IMR-90 (cell line): ENCODE data around the gene PIK3CB. TPM values are rescaled to one million over a fixed set of nuclear protein-coding genes. Genes with fewer than 3 reads are reported as not detected.

Source experiments
- ATAC-seq: fragments of 200-7000 bp; cut with Tn5 transposase; 2 replicates; pipeline ENCODE4 v1.9.1; 2020; ENCODE audit warnings: low read depth, mild to moderate bottlenecking, moderate library complexity
- BruUV-seq: library from RNA; stranded (reverse); fragments of 400-500 nt; replicated peaks from 2 replicates; lab custom pipeline; 2021; lab: Mats Ljungman, UMichigan
- CTCF ChIA-PET: fragments of 300-600 bp; formaldehyde crosslinking; extraction: SDS; loops from one replicate; lab custom pipeline; 2021; ENCODE audit warnings: antibody characterized with exemption; lab: Yijun Ruan, JAX
- POLR2A ChIA-PET: fragments of 300-600 bp; sonication (Branson Sonifier 250); formaldehyde crosslinking; loops from one replicate; lab custom pipeline; 2022; ENCODE audit warnings: antibody characterized with exemption; ENCODE audit not compliant: unreplicated experiment; lab: Charles Lee
- DNase-seq: peaks from one replicate; pipeline ENCODE4 v3.0.0; 2013
- H2AFZ ChIP-seq: replicated peaks from 2 replicates; pipeline ENCODE3; 2013; ENCODE audit warnings: low read length, mild to moderate bottlenecking; ENCODE audit not compliant: poor library complexity
- H2AK5ac ChIP-seq: 2 replicates; pipeline ENCODE4 v1.6.1; 2013; ENCODE audit warnings: low read depth, low read length, inconsistent platforms
- H2AK9ac ChIP-seq: replicated peaks from 2 replicates; pipeline ENCODE3; 2013; ENCODE audit warnings: mild to moderate bottlenecking, low read depth, low read length, moderate library complexity; ENCODE audit not compliant: poor library complexity
- H2BK120ac ChIP-seq: 2 replicates; pipeline ENCODE4 v1.6.1; 2013; ENCODE audit warnings: low read depth, low read length, inconsistent platforms
- H2BK15ac ChIP-seq: 3 replicates; pipeline ENCODE4 v1.6.1; 2013; ENCODE audit warnings: low read depth, low read length, inconsistent platforms
- H2BK20ac ChIP-seq: 2 replicates; pipeline ENCODE4 v1.6.1; 2013; ENCODE audit warnings: low read depth, mild to moderate bottlenecking, inconsistent platforms, low read length, moderate library complexity
- H2BK5ac ChIP-seq: 2 replicates; pipeline ENCODE4 v1.6.1; 2013; ENCODE audit warnings: mild to moderate bottlenecking, low read depth, low read length, inconsistent platforms; ENCODE audit not compliant: poor library complexity, severe bottlenecking
- H3K14ac ChIP-seq: replicated peaks from 2 replicates; pipeline ENCODE4 v1.6.1; 2013; ENCODE audit warnings: low read depth, low read length, inconsistent platforms
- H3K18ac ChIP-seq: 2 replicates; pipeline ENCODE4 v1.6.1; 2013; ENCODE audit warnings: low read depth, low read length, control low read depth
- H3K23ac ChIP-seq: 2 replicates; pipeline ENCODE4 v1.6.1; 2013; ENCODE audit warnings: low read depth, low read length, inconsistent platforms
- H3K27ac ChIP-seq: 2 replicates; pipeline ENCODE4 v1.5.1; 2013; ENCODE audit warnings: mild to moderate bottlenecking, control low read depth, low read length; ENCODE audit not compliant: insufficient read depth
- H3K27me3 ChIP-seq: 2 replicates; pipeline ENCODE4 v1.6.1; 2013; ENCODE audit warnings: low read length; ENCODE audit not compliant: control insufficient read depth, insufficient read depth
- H3K36me3 ChIP-seq: 2 replicates; pipeline ENCODE4 v1.6.1; 2013; ENCODE audit warnings: low read length, mixed read lengths; ENCODE audit not compliant: control insufficient read depth, insufficient read depth
- H3K4ac ChIP-seq: 2 replicates; pipeline ENCODE4 v1.6.1; 2013; ENCODE audit warnings: low read depth, low read length, inconsistent platforms
- H3K4me1 ChIP-seq: 2 replicates; pipeline ENCODE4 v1.6.1; 2013; ENCODE audit warnings: low read length, mixed read lengths; ENCODE audit not compliant: control insufficient read depth, insufficient read depth
- H3K4me2 ChIP-seq: 2 replicates; pipeline ENCODE4 v1.6.1; 2013; ENCODE audit warnings: low read depth, mild to moderate bottlenecking, control low read depth, low read length, moderate library complexity
- H3K4me3 ChIP-seq: 2 replicates; pipeline ENCODE4 v1.5.1; 2013; ENCODE audit warnings: low read depth, mild to moderate bottlenecking, control low read depth, low read length, moderate library complexity; ENCODE audit not compliant: insufficient read depth
- H3K56ac ChIP-seq: 2 replicates; pipeline ENCODE4 v1.6.1; 2013; ENCODE audit warnings: low read length, inconsistent platforms; ENCODE audit not compliant: insufficient read depth; ENCODE audit errors: extremely low read depth
- H3K79me1 ChIP-seq, 2 experiments: 2 replicates each; pipeline ENCODE4 v1.6.1; 2013; ENCODE audit warnings: low read length in 2 of 2, inconsistent platforms in 1 of 2, low read depth in 1 of 2
- H3K9ac ChIP-seq: 2 replicates; pipeline ENCODE4 v1.6.1; 2013; ENCODE audit warnings: low read depth, low read length, control low read depth
- H3K9me1 ChIP-seq: 2 replicates; pipeline ENCODE4 v1.6.1; 2013; ENCODE audit warnings: low read length, inconsistent platforms; ENCODE audit not compliant: insufficient read depth
- H3K9me3 ChIP-seq: 2 replicates; pipeline ENCODE4 v1.6.1; 2013; ENCODE audit warnings: low read length; ENCODE audit not compliant: control insufficient read depth, insufficient read depth
- H4K20me1 ChIP-seq: 2 replicates; pipeline ENCODE4 v1.6.1; 2013; ENCODE audit warnings: low read length, inconsistent platforms; ENCODE audit not compliant: insufficient read depth
- H4K5ac ChIP-seq: 2 replicates; pipeline ENCODE4 v1.6.1; 2013; ENCODE audit warnings: mild to moderate bottlenecking, low read depth, low read length, control low read depth
- H4K8ac ChIP-seq, 2 experiments: 2 replicates each; pipeline ENCODE4 v1.6.1; 2013; ENCODE audit warnings: low read depth in 2 of 2, low read length in 2 of 2, control low read depth in 1 of 2, inconsistent platforms in 1 of 2
- H4K91ac ChIP-seq: 2 replicates; pipeline ENCODE4 v1.6.1; 2013; ENCODE audit warnings: low read depth, low read length, inconsistent platforms; ENCODE audit not compliant: insufficient read depth
- CEBPB ChIP-seq: IDR thresholded peaks from 2 replicates; pipeline ENCODE4 v1.6.1; 2012; ENCODE audit warnings: low read depth, low read length, improper control_type of control experiment
- CHD1 ChIP-seq: IDR thresholded peaks from 2 replicates; pipeline ENCODE4 v1.6.1; 2012; ENCODE audit warnings: low read depth, low read length, improper control_type of control experiment
- MAFK ChIP-seq: IDR thresholded peaks from 2 replicates; pipeline ENCODE4 v1.6.1; 2012; ENCODE audit warnings: low read depth, low read length, improper control_type of control experiment
- POLR2A ChIP-seq: IDR thresholded peaks from 2 replicates; pipeline ENCODE4 v1.6.1; 2012; ENCODE audit warnings: mild to moderate bottlenecking, low read depth, low read length
- RAD21 ChIP-seq: IDR thresholded peaks from 2 replicates; pipeline ENCODE4 v1.6.1; 2012; ENCODE audit warnings: low read length, improper control_type of control experiment
- RCOR1 ChIP-seq: IDR thresholded peaks from 2 replicates; pipeline ENCODE4 v1.6.1; 2012; ENCODE audit warnings: mild to moderate bottlenecking, low read length, improper control_type of control experiment; ENCODE audit not compliant: insufficient replicate concordance
- SMC3 ChIP-seq: fragments of 150-350 bp; IDR thresholded peaks from 2 replicates; pipeline ENCODE4 v1.6.1; 2016; ENCODE audit warnings: low read depth, mild to moderate bottlenecking, antibody characterized with exemption, low read length, moderate library complexity
- USF2 ChIP-seq: fragments of 150-350 bp; IDR thresholded peaks from 2 replicates; pipeline ENCODE4 v1.6.1; 2017; ENCODE audit warnings: mild to moderate bottlenecking, antibody characterized with exemption, low read length, low read depth
- dilution Hi-C: fragments of 300-500 bp; cut with HindIII; formaldehyde crosslinking; loops from one replicate; pipeline ENCODE4 v1.14.3; 2018; ENCODE audit warnings: low sequenced_read_pairs; ENCODE audit not compliant: unreplicated experiment
- in situ Hi-C: fragments of 300-500 bp; cut with MboI; formaldehyde crosslinking; loops from 3 replicates; pipeline ENCODE4 v1.14.3; 2019; ENCODE audit warnings: low sequenced_read_pairs, inconsistent platforms, mixed read lengths
- intact Hi-C: fragments of 100-400 bp; cut with micrococcal nuclease; formaldehyde crosslinking; loops from 2 replicates; pipeline ENCODE4 v1.10.0; 2022
- polyA plus RNA-seq, 3 experiments: library from polyadenylated mRNA; depleted of rRNA; stranded (reverse); fragments of >200 nt; gene quantifications; 2 replicates each; pipeline ENCODE4 v1.2.3, GENCODE V29; 2012; ENCODE audit warnings: low replicate concordance in 1 of 3
- total RNA-seq: library from RNA; depleted of rRNA; stranded (reverse); fragments of >200 nt; gene quantifications from 2 replicates; pipeline ENCODE4 v1.2.3, GENCODE V29; 2012
- TF ChIP-seq, protein P1 (sequence below): fragments of 150-350 bp; IDR thresholded peaks from 2 replicates; pipeline ENCODE4 v1.6.1; 2016; ENCODE audit warnings: low read depth, mild to moderate bottlenecking, low read length, moderate library complexity, borderline replicate concordance

The PIK3CB gene
- total and polyA plus RNA-seq, 2 of the 4 experiments (the other 2 are of a cell fraction) = 6.3 to 6.8 TPM

- H3K36me3 ChIP-seq = no peaks in the 10 kb centered on the region
- H3K27me3 ChIP-seq = no peaks in the 10 kb centered on the region
- no peak overlapping the region for H2BK120ac ChIP-seq
- BruUV-seq = no TSS peak
- no peak overlapping the region for H2BK20ac ChIP-seq
- H2BK15ac ChIP-seq = no peak overlapping the region
- no peaks in the 10 kb centered on the region; the same call in 1 of the 2 replicates for H3K9me1 ChIP-seq
- H3K9ac ChIP-seq = no peak overlapping the region
- H2AFZ ChIP-seq = no peak overlapping the region
- no peaks in the 10 kb centered on the region for H3K9me3 ChIP-seq
- ChIA-PET POLR2A (no interaction called here), CTCF (no interaction called here)
- H2AK5ac ChIP-seq = no peak overlapping the region
- no peak overlapping the region for H3K4me2 ChIP-seq
- TF ChIP-seq POLR2A (no peak), RAD21 (no peak), CHD1 (no peak), SMC3 (no peak), CEBPB (no peak), MAFK (no peak), RCOR1 (no peak), USF2 (no peak)
- TF ChIP-seq, protein P1, sequence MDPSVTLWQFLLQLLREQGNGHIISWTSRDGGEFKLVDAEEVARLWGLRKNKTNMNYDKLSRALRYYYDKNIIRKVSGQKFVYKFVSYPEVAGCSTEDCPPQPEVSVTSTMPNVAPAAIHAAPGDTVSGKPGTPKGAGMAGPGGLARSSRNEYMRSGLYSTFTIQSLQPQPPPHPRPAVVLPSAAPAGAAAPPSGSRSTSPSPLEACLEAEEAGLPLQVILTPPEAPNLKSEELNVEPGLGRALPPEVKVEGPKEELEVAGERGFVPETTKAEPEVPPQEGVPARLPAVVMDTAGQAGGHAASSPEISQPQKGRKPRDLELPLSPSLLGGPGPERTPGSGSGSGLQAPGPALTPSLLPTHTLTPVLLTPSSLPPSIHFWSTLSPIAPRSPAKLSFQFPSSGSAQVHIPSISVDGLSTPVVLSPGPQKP = no peak
- no peak overlapping the region for H3K14ac ChIP-seq
- DNase-seq (no peak), ATAC-seq (no peak)
- H2BK5ac ChIP-seq = no peak overlapping the region
- H3K56ac ChIP-seq = no peak overlapping the region
- no peaks in the 10 kb centered on the region for H4K20me1 ChIP-seq
- in situ Hi-C loops (no loop called here), dilution Hi-C loops (no loop called here), intact Hi-C loops (no loop called here)
- H3K4me3 ChIP-seq = no peak overlapping the region
- H4K8ac ChIP-seq = no peak overlapping the region
- no peak overlapping the region for H4K91ac ChIP-seq
- H3K79me1 ChIP-seq = peaks cover 0 to 2% of the 10 kb centered on the region in 2 experiments; a peak in 1 of 4 replicates
- no peak overlapping the region for H3K23ac ChIP-seq
- no peak overlapping the region for H2AK9ac ChIP-seq
- H3K4me1 ChIP-seq = 0 out of 2 replicates have a peak, but pooled peaks cover 2% of the 10 kb centered on the region
- no peak overlapping the region for H4K5ac ChIP-seq
- no peak overlapping the region for H3K27ac ChIP-seq
- no peak overlapping the region for H3K4ac ChIP-seq
- no peak overlapping the region for H3K18ac ChIP-seq
These were observed 210.2 kb downstream of the PIK3CB start for GRCh38 chr3:138624518-138624917.
